DND-41 (cell line): ENCODE results near the gene CEL.

Experiments used
- EZH2 ChIP-seq: IDR thresholded peaks from 3 replicates; pipeline ENCODE4 v1.6.1; 2012; ENCODE audit warnings: borderline replicate concordance, low read depth, mild to moderate bottlenecking, moderate library complexity, low read length, inconsistent platforms; ENCODE audit not compliant: severe bottlenecking
- TF ChIP-seq, protein P1 (sequence below): IDR thresholded peaks from 2 replicates; pipeline ENCODE4 v1.5.1; 2012; ENCODE audit warnings: borderline replicate concordance, low read length, moderate library complexity, mild to moderate bottlenecking; ENCODE audit not compliant: poor library complexity, severe bottlenecking; ENCODE audit errors: extremely low read depth

DNA sequence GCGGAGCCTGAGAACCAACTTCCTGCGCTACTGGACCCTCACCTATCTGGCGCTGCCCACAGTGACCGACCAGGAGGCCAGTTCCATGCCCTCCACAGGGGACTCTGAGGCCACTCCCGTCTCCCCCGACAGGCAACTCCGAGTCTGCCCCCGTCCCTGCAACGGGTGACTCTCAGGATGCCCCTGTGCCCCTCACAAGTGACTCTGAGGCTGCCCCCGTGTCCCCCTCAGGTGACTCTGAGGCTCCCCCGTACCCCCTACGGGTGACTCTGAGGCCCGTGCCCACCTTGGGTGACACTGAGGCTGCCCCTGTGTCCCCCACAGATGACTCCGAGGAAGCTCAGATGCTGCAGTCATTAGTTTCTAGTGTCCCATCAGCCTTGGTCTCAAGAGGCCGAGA, 25.1 kb downstream of the CEL start:
- TF ChIP-seq, protein P1, sequence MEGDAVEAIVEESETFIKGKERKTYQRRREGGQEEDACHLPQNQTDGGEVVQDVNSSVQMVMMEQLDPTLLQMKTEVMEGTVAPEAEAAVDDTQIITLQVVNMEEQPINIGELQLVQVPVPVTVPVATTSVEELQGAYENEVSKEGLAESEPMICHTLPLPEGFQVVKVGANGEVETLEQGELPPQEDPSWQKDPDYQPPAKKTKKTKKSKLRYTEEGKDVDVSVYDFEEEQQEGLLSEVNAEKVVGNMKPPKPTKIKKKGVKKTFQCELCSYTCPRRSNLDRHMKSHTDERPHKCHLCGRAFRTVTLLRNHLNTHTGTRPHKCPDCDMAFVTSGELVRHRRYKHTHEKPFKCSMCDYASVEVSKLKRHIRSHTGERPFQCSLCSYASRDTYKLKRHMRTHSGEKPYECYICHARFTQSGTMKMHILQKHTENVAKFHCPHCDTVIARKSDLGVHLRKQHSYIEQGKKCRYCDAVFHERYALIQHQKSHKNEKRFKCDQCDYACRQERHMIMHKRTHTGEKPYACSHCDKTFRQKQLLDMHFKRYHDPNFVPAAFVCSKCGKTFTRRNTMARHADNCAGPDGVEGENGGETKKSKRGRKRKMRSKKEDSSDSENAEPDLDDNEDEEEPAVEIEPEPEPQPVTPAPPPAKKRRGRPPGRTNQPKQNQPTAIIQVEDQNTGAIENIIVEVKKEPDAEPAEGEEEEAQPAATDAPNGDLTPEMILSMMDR: no peak
- no peak for TF ChIP-seq EZH2
